Naive thymus-derived CD4-positive, alpha-beta T cell (primary cell): ENCODE measurements around the gene MIPEP. TPM values are rescaled to one million over a fixed set of nuclear protein-coding genes. Genes with fewer than 3 reads are reported as not detected.
A peak's percentile ranks its signal among the peaks of the same experiment; 100 is the strongest.

Experiments
- ATAC-seq: fragments of 150-1000 bp; cut with Tn5 transposase; 2 replicates; pipeline ENCODE4 v1.10.0; 2021; ENCODE audit warnings: mild to moderate bottlenecking, moderate library complexity
- CTCF ChIA-PET: fragments of 350-600 bp; sonication (Branson Sonifier 250); formaldehyde crosslinking; loops from one replicate; lab custom pipeline; 2021; ENCODE audit warnings: antibody characterized with exemption; lab: Charles Lee
- POLR2A ChIA-PET: fragments of 350-600 bp; sonication (Branson Sonifier 250); formaldehyde crosslinking; loops from one replicate; lab custom pipeline; 2021; ENCODE audit warnings: antibody characterized with exemption, inconsistent platforms; lab: Charles Lee
- DNase-seq, 9 donors: peaks; one replicate each; pipeline versions ENCODE4 v3.0.0 to v3.0.0-alpha.2; 2020 to 2022; ENCODE audit warnings: mixed read lengths in 1 of 9
- H3K27ac ChIP-seq: one replicate; pipeline ENCODE4 v1.7.0; 2013; ENCODE audit warnings: mild to moderate bottlenecking, low read depth, low read length, moderate library complexity
- H3K27me3 ChIP-seq, 2 donors: one replicate each; pipeline ENCODE4 v1.7.0; 2013; ENCODE audit warnings: low read length in 2 of 2, mild to moderate bottlenecking in 2 of 2, moderate library complexity in 2 of 2; ENCODE audit not compliant: control insufficient read depth in 2 of 2, insufficient read depth in 2 of 2
- H3K36me3 ChIP-seq, 3 experiments: 1 replicate in 2 of 3; 2 replicates in 1 of 3; pipeline ENCODE4 v1.7.0; 2013; ENCODE audit warnings: low read length in 3 of 3, mild to moderate bottlenecking in 3 of 3, moderate library complexity in 1 of 3; ENCODE audit not compliant: insufficient read depth in 3 of 3, control insufficient read depth in 2 of 3
- H3K4me1 ChIP-seq, 2 donors: one replicate each; pipeline ENCODE4 v1.7.0; 2013; ENCODE audit warnings: low read length in 2 of 2, mild to moderate bottlenecking in 2 of 2, moderate library complexity in 1 of 2; ENCODE audit not compliant: control insufficient read depth in 2 of 2, insufficient read depth in 2 of 2
- H3K4me3 ChIP-seq: 2 replicates; pipeline ENCODE4 v1.7.0; 2013; ENCODE audit warnings: mild to moderate bottlenecking, low read length
- H3K9me3 ChIP-seq, 3 experiments: 1 replicate in 2 of 3; 2 replicates in 1 of 3; pipeline ENCODE4 v1.7.0; 2013; ENCODE audit warnings: low read length in 3 of 3; ENCODE audit not compliant: control insufficient read depth in 2 of 3
- H3K27ac Mint-ChIP-seq, 9 donors: one replicate each; pipeline ENCODE4 v1.8.0; 2020 to 2022; ENCODE audit warnings: mixed read lengths in 9 of 9, mild to moderate bottlenecking in 8 of 9, moderate library complexity in 5 of 9, inconsistent platforms in 2 of 9
- H3K27me3 Mint-ChIP-seq, 5 donors: one replicate each; pipeline ENCODE4 v1.8.0; 2021 to 2022; ENCODE audit warnings: mixed read lengths in 5 of 5, mild to moderate bottlenecking in 1 of 5
- H3K36me3 Mint-ChIP-seq, 5 donors: one replicate each; pipeline ENCODE4 v1.8.0; 2020 to 2022; ENCODE audit warnings: mixed read lengths in 5 of 5, mild to moderate bottlenecking in 3 of 5, inconsistent platforms in 1 of 5
- H3K4me1 Mint-ChIP-seq, 7 donors: one replicate each; pipeline ENCODE4 v1.8.0; 2020 to 2022; ENCODE audit warnings: mixed read lengths in 7 of 7, mild to moderate bottlenecking in 3 of 7, inconsistent platforms in 1 of 7
- H3K4me3 Mint-ChIP-seq, 10 donors: one replicate each; pipeline ENCODE4 v1.8.0; 2020 to 2022; ENCODE audit warnings: mild to moderate bottlenecking in 10 of 10, mixed read lengths in 10 of 10, moderate library complexity in 6 of 10, inconsistent platforms in 2 of 10
- H3K9me3 Mint-ChIP-seq, 11 donors: one replicate each; pipeline ENCODE4 v1.8.0; 2020 to 2022; ENCODE audit warnings: mixed read lengths in 11 of 11, mild to moderate bottlenecking in 4 of 11, inconsistent platforms in 1 of 11, moderate library complexity in 1 of 11
- intact Hi-C, 2 donors: fragments of 100-400 bp; cut with micrococcal nuclease; formaldehyde crosslinking; loops; one replicate each; pipeline ENCODE4 v1.15.1; 2023
- polyA plus RNA-seq, 2 donors: library from polyadenylated mRNA; unstranded; fragments of 300-500 nt; fragmentation: Illumina TruSeq; gene quantifications; one replicate each; pipeline ENCODE4 v1.2.3, GENCODE V29; 2021
- total RNA-seq, 6 experiments: library from RNA in 5 of 6; stranded (reverse) in 5 of 6; gene quantifications; 1 replicate in 5 of 6; 2 replicates in 1 of 6; pipeline ENCODE4 v1.2.3 and lab custom pipeline; 2021 to 2026

Gene MIPEP
- total and polyA plus RNA-seq, 7 experiments from 2014 or later, result 8.0 to 20.7 (median 9.5) TPM

- intact Hi-C loops, result loop anchor here in 1 of 2 donors (10.0 kb wide), 1 partner anchor 247 kb away; no protein-coding TSS in a partner anchor
- peaks cover 0 to 18% (median 11%) of the 10 kb centered on the region in 5 donors for H3K27me3 Mint-ChIP-seq
- peaks cover 0 to 13% (median 4%) of the 10 kb centered on the region in 11 donors for H3K9me3 Mint-ChIP-seq
- H3K36me3 Mint-ChIP-seq, result peaks cover 0 to 4% (median 0%) of the 10 kb centered on the region in 5 donors
- Histone ChIP-seq H3K27ac (no peak overlapping the region), H3K4me3 (no peak overlapping the region), H3K36me3 (no peaks in the 10 kb centered on the region), H3K4me1 (no peaks in the 10 kb centered on the region), H3K9me3 (no peaks in the 10 kb centered on the region), H3K27me3 (no peaks in the 10 kb centered on the region)
- no peak overlapping the region for H3K4me3 Mint-ChIP-seq
- ChIA-PET POLR2A (no interaction called here), CTCF (no interaction called here)
- ATAC-seq (no peak), DNase-seq (no peak)
- H3K4me1 Mint-ChIP-seq, result peaks cover 0 to 3% (median under 1%) of the 10 kb centered on the region in 7 donors
- H3K27ac Mint-ChIP-seq, result no peak overlapping the region
These were observed 177.8 kb downstream of the MIPEP start for GRCh38 chr13:23711355-23711754.

- Histone ChIP-seq H3K27ac (no peak overlapping the region), H3K27me3 (no peaks in the 10 kb centered on the region), H3K4me3 (no peak overlapping the region), H3K36me3 (no peaks in the 10 kb centered on the region), H3K9me3 (no peaks in the 10 kb centered on the region), H3K4me1 (no peaks in the 10 kb centered on the region)
- peaks cover 0 to 4% (median 0%) of the 10 kb centered on the region in 5 donors for H3K36me3 Mint-ChIP-seq
- no peak overlapping the region for H3K27ac Mint-ChIP-seq
- ChIA-PET POLR2A (no interaction called here), CTCF (interaction anchor here (0.6 kb wide), 1 partner anchor 305 kb away, joined by 4 read pairs; no protein-coding TSS in a partner anchor)
- H3K4me3 Mint-ChIP-seq, result no peak overlapping the region
- intact Hi-C loops, result loop anchor here in 1 of 2 donors (10.0 kb wide), 1 partner anchor 246 kb away; no protein-coding TSS in a partner anchor
- ATAC-seq (no peak), DNase-seq (no peak)
- peaks cover 0 to 13% (median 4%) of the 10 kb centered on the region in 11 donors for H3K9me3 Mint-ChIP-seq
- H3K27me3 Mint-ChIP-seq, result peaks cover 0 to 18% (median 11%) of the 10 kb centered on the region in 5 donors
- H3K4me1 Mint-ChIP-seq, result peaks cover 0 to 4% (median 0%) of the 10 kb centered on the region in 7 donors
These were observed 178.8 kb downstream of the MIPEP start for GRCh38 chr13:23710366-23710765.

- peaks cover 0 to 13% (median 4%) of the 10 kb centered on the region in 11 donors for H3K9me3 Mint-ChIP-seq
- H3K4me3 Mint-ChIP-seq, result no peak overlapping the region
- no peaks in the 10 kb centered on the region for H3K36me3 ChIP-seq
- no peaks in the 10 kb centered on the region for H3K4me1 ChIP-seq
- peaks cover 0 to 2% (median 0%) of the 10 kb centered on the region in 7 donors for H3K4me1 Mint-ChIP-seq
- ChIA-PET POLR2A (no interaction called here), CTCF (no interaction called here)
- H3K27me3 Mint-ChIP-seq, result peaks cover 0 to 16% (median 8%) of the 10 kb centered on the region in 5 donors
- ATAC-seq, result no peak
- H3K4me3 ChIP-seq, result no peak overlapping the region
- no peak overlapping the region for H3K27ac ChIP-seq
- H3K36me3 Mint-ChIP-seq, result peaks cover 0 to 4% (median 0%) of the 10 kb centered on the region in 5 donors
- H3K27me3 ChIP-seq, result no peaks in the 10 kb centered on the region
- no peaks in the 10 kb centered on the region for H3K9me3 ChIP-seq
- intact Hi-C loops, result loop anchor here in 1 of 2 donors (5.0 kb wide), 1 partner anchor 242 kb away; no protein-coding TSS in a partner anchor
- DNase-seq, result no peak
- no peak overlapping the region for H3K27ac Mint-ChIP-seq
These were observed 179.7 kb downstream of the MIPEP start for GRCh38 chr13:23709536-23709935.

- intact Hi-C loops, result loop anchor here in 1 of 2 donors (5.0 kb wide), 1 partner anchor 240 kb away; no protein-coding TSS in a partner anchor
- H3K9me3 ChIP-seq, result no peaks in the 10 kb centered on the region
- DNase-seq (no peak), ATAC-seq (no peak)
- H3K4me1 ChIP-seq, result no peaks in the 10 kb centered on the region
- H3K36me3 Mint-ChIP-seq, result peaks cover 0 to 4% (median 0%) of the 10 kb centered on the region in 5 donors
- no peaks in the 10 kb centered on the region for H3K36me3 ChIP-seq
- POLR2A ChIA-PET, result interaction anchor here (0.6 kb wide), 1 partner anchor 15 kb away, joined by 3 read pairs; no protein-coding TSS in a partner anchor
- H3K27ac Mint-ChIP-seq, result peak overlapping the region in 1 of 9 donors; percentile 6
- no peaks in the 10 kb centered on the region for H3K27me3 ChIP-seq
- H3K27ac ChIP-seq, result no peak overlapping the region
- H3K4me3 ChIP-seq, result no peak overlapping the region
- CTCF ChIA-PET, result interaction anchor here (1.0 kb wide), 1 partner anchor 10 kb away, joined by 3 read pairs; no protein-coding TSS in a partner anchor
- peaks cover 0 to 8% (median 0%) of the 10 kb centered on the region in 11 donors for H3K9me3 Mint-ChIP-seq
- peaks cover 0 to 2% (median 0%) of the 10 kb centered on the region in 7 donors for H3K4me1 Mint-ChIP-seq
- no peak overlapping the region for H3K4me3 Mint-ChIP-seq
- H3K27me3 Mint-ChIP-seq, result peaks cover 0 to 3% (median 0%) of the 10 kb centered on the region in 5 donors
These were observed 181.5 kb downstream of the MIPEP start for GRCh38 chr13:23707674-23708073.

GRCh38 chr13:23705583-23705982 lies 183.6 kb downstream of the MIPEP start:
- ChIA-PET POLR2A (no interaction called here), CTCF (no interaction called here)
- no peak overlapping the region for H3K4me3 ChIP-seq
- H3K4me3 Mint-ChIP-seq, result no peak overlapping the region
- H3K36me3 Mint-ChIP-seq, result peaks cover 0 to 2% (median 0%) of the 10 kb centered on the region in 5 donors
- ATAC-seq (no peak), DNase-seq (no peak)
- no peak overlapping the region for H3K27ac Mint-ChIP-seq
- peaks cover 0 to under 1% (median 0%) of the 10 kb centered on the region in 11 donors for H3K9me3 Mint-ChIP-seq
- H3K27ac ChIP-seq, result no peak overlapping the region
- H3K36me3 ChIP-seq, result no peaks in the 10 kb centered on the region
- intact Hi-C loops, result loop anchor here in 1 of 2 donors (5.0 kb wide), 1 partner anchor 238 kb away; no protein-coding TSS in a partner anchor
- no peaks in the 10 kb centered on the region for H3K27me3 ChIP-seq
- H3K4me1 ChIP-seq, result no peaks in the 10 kb centered on the region
- H3K4me1 Mint-ChIP-seq, result peaks cover 0 to 2% (median 0%) of the 10 kb centered on the region in 7 donors
- no peaks in the 10 kb centered on the region for H3K9me3 ChIP-seq
- no peaks in the 10 kb centered on the region for H3K27me3 Mint-ChIP-seq

- Mint-ChIP-seq H3K4me1 (peaks cover 0 to 3% (median 0%) of the 10 kb centered on the region in 7 donors), H3K9me3 (peaks cover 0 to 3% (median 0%) of the 10 kb centered on the region in 11 donors), H3K36me3 (peaks cover 0 to 4% (median 0%) of the 10 kb centered on the region in 5 donors), H3K4me3 (no peak overlapping the region), H3K27me3 (peaks cover 0 to 2% (median 0%) of the 10 kb centered on the region in 5 donors), H3K27ac (no peak overlapping the region)
- Histone ChIP-seq H3K27me3 (no peaks in the 10 kb centered on the region), H3K4me1 (no peaks in the 10 kb centered on the region), H3K4me3 (no peak overlapping the region), H3K27ac (no peak overlapping the region), H3K9me3 (no peaks in the 10 kb centered on the region), H3K36me3 (no peaks in the 10 kb centered on the region)
- DNase-seq (no peak), ATAC-seq (no peak)
- CTCF ChIA-PET, result interaction anchor here (0.7 kb wide), 1 partner anchor 522 kb away, joined by 5 read pairs; no protein-coding TSS in a partner anchor
- intact Hi-C loops, result no loop called here
- POLR2A ChIA-PET, result no interaction called here
These were observed 185.8 kb downstream of the MIPEP start for GRCh38 chr13:23703246-23703860.
